Astrocyte (in vitro differentiated cells and primary cell): ENCODE measurements around the gene NXPE3.

ENCODE experiments used
- EZH2 ChIP-seq: IDR thresholded peaks from 2 replicates; pipeline ENCODE4 v1.6.1; 2012; ENCODE audit warnings: mild to moderate bottlenecking, low read length, inconsistent platforms; ENCODE audit not compliant: insufficient read depth
- TF ChIP-seq, protein P1 (sequence below): IDR thresholded peaks from 2 replicates; pipeline ENCODE4 v1.5.1; 2011; ENCODE audit warnings: low read depth, mild to moderate bottlenecking, inconsistent platforms, low read length, moderate library complexity; ENCODE audit not compliant: insufficient read depth

DNA sequence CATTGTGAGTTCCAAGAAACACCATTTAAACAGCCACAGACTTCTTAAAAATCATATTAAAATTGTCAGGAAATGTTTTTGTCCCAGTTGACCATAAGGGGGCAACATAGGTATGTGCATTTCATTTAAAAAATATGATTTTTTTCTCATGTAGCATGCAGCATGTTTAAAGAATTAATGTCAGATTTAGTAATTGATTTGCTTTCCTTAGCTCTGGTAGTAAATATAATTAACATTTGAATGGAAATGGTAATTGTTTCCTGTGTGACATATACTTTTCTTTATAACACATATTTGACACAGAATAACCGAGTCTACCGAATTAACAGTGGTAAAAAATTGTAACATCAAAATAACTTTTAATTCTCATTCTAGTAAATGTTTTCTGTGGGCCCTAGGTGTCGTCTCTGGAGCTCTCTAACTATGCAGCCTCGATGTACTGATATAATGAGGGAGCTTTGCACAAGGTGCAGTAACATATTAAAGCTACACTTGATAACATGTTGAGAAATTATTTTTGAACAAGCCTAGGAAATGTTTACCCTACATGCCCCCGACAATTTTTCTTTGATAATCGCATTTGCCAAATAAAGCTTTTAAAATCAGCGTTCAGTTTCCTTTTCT is 34.9 kb downstream of the NXPE3 start:
- TF ChIP-seq EZH2: no peak
- TF ChIP-seq, protein P1, sequence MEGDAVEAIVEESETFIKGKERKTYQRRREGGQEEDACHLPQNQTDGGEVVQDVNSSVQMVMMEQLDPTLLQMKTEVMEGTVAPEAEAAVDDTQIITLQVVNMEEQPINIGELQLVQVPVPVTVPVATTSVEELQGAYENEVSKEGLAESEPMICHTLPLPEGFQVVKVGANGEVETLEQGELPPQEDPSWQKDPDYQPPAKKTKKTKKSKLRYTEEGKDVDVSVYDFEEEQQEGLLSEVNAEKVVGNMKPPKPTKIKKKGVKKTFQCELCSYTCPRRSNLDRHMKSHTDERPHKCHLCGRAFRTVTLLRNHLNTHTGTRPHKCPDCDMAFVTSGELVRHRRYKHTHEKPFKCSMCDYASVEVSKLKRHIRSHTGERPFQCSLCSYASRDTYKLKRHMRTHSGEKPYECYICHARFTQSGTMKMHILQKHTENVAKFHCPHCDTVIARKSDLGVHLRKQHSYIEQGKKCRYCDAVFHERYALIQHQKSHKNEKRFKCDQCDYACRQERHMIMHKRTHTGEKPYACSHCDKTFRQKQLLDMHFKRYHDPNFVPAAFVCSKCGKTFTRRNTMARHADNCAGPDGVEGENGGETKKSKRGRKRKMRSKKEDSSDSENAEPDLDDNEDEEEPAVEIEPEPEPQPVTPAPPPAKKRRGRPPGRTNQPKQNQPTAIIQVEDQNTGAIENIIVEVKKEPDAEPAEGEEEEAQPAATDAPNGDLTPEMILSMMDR: peak; percentile 47
